Cortex of kidney (tissue), 1 donor: ENCODE data around the gene SUGCT.

ENCODE experiments used
- DNase-seq: peaks from one replicate; lab custom pipeline; 2025; lab: John Stamatoyannopoulos, UW

The SUGCT gene

GRCh38 chr7:40826411-40827221 lies 691.8 kb downstream of the SUGCT start:
- no peak for DNase-seq

GRCh38 chr7:40827222-40828085 lies 692.6 kb downstream of the SUGCT start:
- no peak for DNase-seq

- DNase-seq: no peak
These were observed 694.1 kb downstream of the SUGCT start for GRCh38 chr7:40828686-40829600.

- DNase-seq: no peak
These were observed 698.5 kb downstream of the SUGCT start for GRCh38 chr7:40833191-40833887.

GRCh38 chr7:40833888-40834234 lies 699.1 kb downstream of the SUGCT start:
- DNase-seq: no peak

- DNase-seq: no peak
These were observed 701.4 kb downstream of the SUGCT start for GRCh38 chr7:40836218-40836617.

- no peak for DNase-seq
These were observed 705.1 kb downstream of the SUGCT start for GRCh38 chr7:40839881-40840280.

GRCh38 chr7:40840990-40841389 lies 706.2 kb downstream of the SUGCT start:
- DNase-seq: no peak

GRCh38 chr7:40842641-40843040 lies 707.8 kb downstream of the SUGCT start:
- no peak for DNase-seq

GRCh38 chr7:40843338-40843985 lies 708.7 kb downstream of the SUGCT start:
- DNase-seq: no peak

- no peak for DNase-seq
These were observed 711.1 kb downstream of the SUGCT start for GRCh38 chr7:40845943-40846342.

GRCh38 chr7:40847921-40848320 lies 713.1 kb downstream of the SUGCT start:
- DNase-seq: no peak

- DNase-seq: no peak
These were observed 713.9 kb downstream of the SUGCT start for GRCh38 chr7:40848541-40849221.

GRCh38 chr7:40850017-40850416 lies 715.2 kb downstream of the SUGCT start:
- no peak for DNase-seq

GRCh38 chr7:40851001-40851400 lies 716.2 kb downstream of the SUGCT start:
- DNase-seq: no peak

GRCh38 chr7:40859076-40859475 lies 724.3 kb downstream of the SUGCT start:
- no peak for DNase-seq

GRCh38 chr7:40859965-40860543 lies 725.2 kb downstream of the SUGCT start:
- no peak for DNase-seq

GRCh38 chr7:40865441-40866233 lies 730.8 kb downstream of the SUGCT start:
- DNase-seq: no peak

- no peak for DNase-seq
These were observed 731.8 kb downstream of the SUGCT start for GRCh38 chr7:40866601-40867000.
